PC-9 (cell line): ENCODE data around the gene ADAMTS13. TPM values are rescaled to one million over a fixed set of nuclear protein-coding genes. Genes with fewer than 3 reads are reported as not detected.

Experiments used
- BruUV-seq: library from RNA; stranded (reverse); fragments of 400-500 nt; replicated peaks from 2 replicates; lab custom pipeline; 2021; lab: Mats Ljungman, UMichigan
- CTCF ChIA-PET: fragments of 300-600 bp; sonication (Branson Sonifier 250); formaldehyde crosslinking; loops from one replicate; lab custom pipeline; 2022; ENCODE audit warnings: antibody characterized with exemption; lab: Charles Lee
- POLR2A ChIA-PET: fragments of 300-600 bp; sonication (Branson Sonifier 250); formaldehyde crosslinking; loops from one replicate; lab custom pipeline; 2022; ENCODE audit warnings: antibody characterized with exemption; ENCODE audit not compliant: unreplicated experiment; lab: Charles Lee
- DNase-seq, 2 experiments: peaks; one replicate each; pipeline versions ENCODE4 v3.0.0 to v3.0.0-alpha.2; 2015 to 2022; ENCODE audit warnings: mixed read lengths in 1 of 2
- H2AFZ ChIP-seq: fragments of 200-600 bp; sonication (generic); 2 replicates; pipeline ENCODE4 v1.8.1; 2017; ENCODE audit warnings: antibody characterized with exemption
- H3F3A ChIP-seq: fragments of 200-600 bp; sonication (generic); 2 replicates; pipeline ENCODE4 v1.8.1; 2017; ENCODE audit warnings: antibody characterized with exemption, mild to moderate bottlenecking, low read depth; ENCODE audit not compliant: insufficient read depth
- H3K27ac ChIP-seq: fragments of 200-600 bp; sonication (generic); 2 replicates; pipeline ENCODE4 v1.6.1; 2016; ENCODE audit warnings: mixed run types
- H3K27me3 ChIP-seq: fragments of 200-600 bp; sonication (generic); 2 replicates; pipeline ENCODE4 v1.6.1; 2016; ENCODE audit warnings: low read depth, mixed run types; ENCODE audit not compliant: insufficient read depth
- H3K36me3 ChIP-seq: fragments of 200-600 bp; sonication (generic); 2 replicates; pipeline ENCODE4 v1.6.1; 2016; ENCODE audit warnings: low read depth, mixed run types
- H3K4me1 ChIP-seq: fragments of 200-600 bp; sonication (generic); replicated peaks from 2 replicates; pipeline ENCODE4 v1.6.1; 2016; ENCODE audit warnings: mixed run types; ENCODE audit not compliant: insufficient read depth
- H3K4me2 ChIP-seq: fragments of 200-600 bp; sonication (generic); 2 replicates; pipeline ENCODE4 v1.6.1; 2017; ENCODE audit warnings: mixed run types
- H3K4me3 ChIP-seq: fragments of 200-600 bp; sonication (generic); 2 replicates; pipeline ENCODE4 v1.6.1; 2016; ENCODE audit warnings: mixed run types
- H3K79me2 ChIP-seq: fragments of 200-600 bp; sonication (generic); 2 replicates; pipeline ENCODE4 v1.6.1; 2017; ENCODE audit warnings: low read depth, mixed run types
- H3K9me2 ChIP-seq: fragments of 200-600 bp; sonication (generic); 2 replicates; pipeline ENCODE4 v1.8.1; 2017; ENCODE audit warnings: mild to moderate bottlenecking; ENCODE audit not compliant: insufficient read depth
- H3K9me3 ChIP-seq: fragments of 200-600 bp; sonication (generic); 2 replicates; pipeline ENCODE4 v1.8.1; 2016; ENCODE audit warnings: low read depth; ENCODE audit not compliant: insufficient read depth
- H4K20me1 ChIP-seq: fragments of 200-600 bp; sonication (generic); 2 replicates; pipeline ENCODE4 v1.8.1; 2017; ENCODE audit not compliant: insufficient read depth
- CTCF ChIP-seq: fragments of 200-600 bp; sonication (generic); conservative IDR thresholded peaks from 2 replicates; pipeline ENCODE4 v1.6.1; 2017; ENCODE audit warnings: mixed run types, antibody characterized with exemption, mild to moderate bottlenecking, moderate library complexity
- EZH2 ChIP-seq: fragments of 200-600 bp; sonication (generic); IDR thresholded peaks from 2 replicates; pipeline ENCODE4 v1.8.0; 2017; ENCODE audit warnings: antibody characterized with exemption, low read depth
- intact Hi-C: fragments of 100-400 bp; cut with micrococcal nuclease; formaldehyde crosslinking; loops from one replicate; pipeline ENCODE4 v1.10.0; 2022; ENCODE audit not compliant: unreplicated experiment
- total RNA-seq: library from RNA; stranded (reverse); gene quantifications from 2 replicates; pipeline ENCODE4 v1.2.3, GENCODE V29; 2021

The ADAMTS13 gene
- total RNA-seq, 1 experiment from 2014 or later: 7.1 TPM

DNA sequence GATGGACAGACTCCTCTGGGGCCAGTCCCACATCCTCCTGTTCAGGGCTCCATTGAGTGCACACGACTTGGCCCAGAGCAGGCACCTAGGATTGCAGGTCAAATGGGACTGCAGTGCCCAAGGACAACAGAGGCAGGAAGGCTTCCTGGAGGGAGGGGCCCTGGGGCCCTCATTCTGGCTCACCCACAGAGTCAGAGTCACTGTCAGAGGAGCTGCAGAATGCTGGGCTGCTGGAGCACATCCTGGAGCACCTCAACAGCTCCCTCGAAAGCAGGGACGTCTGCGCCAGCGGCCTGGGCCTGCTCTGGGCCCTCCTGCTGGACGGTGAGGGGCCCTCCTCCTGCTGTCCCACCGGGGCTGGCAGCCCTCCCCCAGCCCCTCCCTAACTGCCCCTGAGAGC is 19.5 kb upstream of the ADAMTS13 start:
- Histone ChIP-seq H3K4me3 (no peak overlapping the region), H3K9me3 (no peaks in the 10 kb centered on the region), H3K27ac (no peak overlapping the region), H3K36me3 (peaks cover 5% of the 10 kb centered on the region; the same call in 1 of the 2 replicates), H3K4me2 (no peak overlapping the region), H3K79me2 (no peaks in the 10 kb centered on the region), H3K4me1 (no peaks in the 10 kb centered on the region), H3F3A (no peaks in the 10 kb centered on the region; the same call in 1 of the 2 replicates), H2AFZ (no peak overlapping the region), H3K27me3 (0 out of 2 replicates have a peak, but pooled peaks cover 6% of the 10 kb centered on the region), H3K9me2 (no peaks in the 10 kb centered on the region), H4K20me1 (peaks cover 17% of the 10 kb centered on the region)
- ChIA-PET CTCF (interaction anchor here (0.5 kb wide), 1 partner anchor 217 kb away, joined by 5 read pairs; no protein-coding TSS in a partner anchor), POLR2A (no interaction called here)
- no peak for DNase-seq
- BruUV-seq: no TSS peak
- no peak for TF ChIP-seq EZH2
- no peak for TF ChIP-seq CTCF
- intact Hi-C loops: loop anchor here (5.0 kb wide), 1 partner anchor 65 kb away; the partner anchor contains the start of gene SURF6

DNA sequence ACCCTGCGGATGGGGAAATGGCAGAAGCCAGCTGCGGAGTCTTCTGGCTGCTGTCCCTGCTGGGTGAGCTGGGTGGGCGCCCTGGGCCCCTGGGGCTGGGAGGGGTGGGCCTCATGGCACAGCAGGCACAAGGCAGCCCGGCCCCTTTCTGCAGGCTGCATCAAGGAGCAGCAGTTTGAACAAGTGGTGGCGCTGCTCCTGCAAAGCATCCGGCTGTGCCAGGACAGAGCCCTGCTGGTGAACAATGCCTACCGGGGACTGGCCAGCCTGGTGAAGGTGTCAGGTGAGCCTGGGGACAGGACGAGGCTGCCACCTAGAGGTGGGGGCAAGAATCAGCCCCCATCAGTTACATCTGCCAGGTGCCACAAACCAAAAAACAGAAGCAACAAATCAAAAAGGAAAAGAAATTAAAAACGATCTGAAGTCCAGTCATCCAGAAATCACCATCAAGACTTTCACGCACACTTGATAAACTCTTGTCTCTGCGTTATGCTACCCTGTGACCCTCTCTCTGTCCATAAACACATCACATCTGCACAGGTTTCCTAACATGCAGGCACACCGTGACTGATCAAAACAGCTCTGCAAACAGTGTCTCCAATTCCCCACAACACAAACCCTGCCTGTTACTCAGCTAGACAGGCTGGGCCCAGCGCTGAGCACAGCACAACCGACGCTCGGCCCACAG is 18.3 kb upstream of the ADAMTS13 start:
- TF ChIP-seq CTCF (peak; percentile 81), EZH2 (no peak)
- H3K4me3 ChIP-seq: no peak overlapping the region
- H3K9me2 ChIP-seq: no peaks in the 10 kb centered on the region
- no TSS peak for BruUV-seq
- no peak overlapping the region for H3K27ac ChIP-seq
- DNase-seq: peak; percentile 61 to 80
- H3K4me2 ChIP-seq: no peak overlapping the region
- H2AFZ ChIP-seq: no peak overlapping the region
- H3K4me1 ChIP-seq: no peaks in the 10 kb centered on the region
- ChIA-PET POLR2A (interaction anchor here (0.6 kb wide), 1 partner anchor 1012 kb away, joined by 3 read pairs; no protein-coding TSS in a partner anchor), CTCF (interaction anchor here (0.6 to 0.7 kb wide), 2 partner anchors 57 to 128 kb away, joined by 3 to 4 read pairs; no protein-coding TSS in a partner anchor)
- no peaks in the 10 kb centered on the region for H3K27me3 ChIP-seq
- no peaks in the 10 kb centered on the region; the same call in 1 of the 2 replicates for H3F3A ChIP-seq
- no peaks in the 10 kb centered on the region for H3K9me3 ChIP-seq
- H3K79me2 ChIP-seq: no peaks in the 10 kb centered on the region
- intact Hi-C loops: loop anchor here (1.0 to 5.0 kb wide), 4 partner anchors 47 to 379 kb away; partner anchors contain the start of genes SURF1, SURF2 and SURF6
- peaks cover 5% of the 10 kb centered on the region; the same call in 1 of the 2 replicates for H3K36me3 ChIP-seq
- peaks cover 17% of the 10 kb centered on the region for H4K20me1 ChIP-seq

DNA sequence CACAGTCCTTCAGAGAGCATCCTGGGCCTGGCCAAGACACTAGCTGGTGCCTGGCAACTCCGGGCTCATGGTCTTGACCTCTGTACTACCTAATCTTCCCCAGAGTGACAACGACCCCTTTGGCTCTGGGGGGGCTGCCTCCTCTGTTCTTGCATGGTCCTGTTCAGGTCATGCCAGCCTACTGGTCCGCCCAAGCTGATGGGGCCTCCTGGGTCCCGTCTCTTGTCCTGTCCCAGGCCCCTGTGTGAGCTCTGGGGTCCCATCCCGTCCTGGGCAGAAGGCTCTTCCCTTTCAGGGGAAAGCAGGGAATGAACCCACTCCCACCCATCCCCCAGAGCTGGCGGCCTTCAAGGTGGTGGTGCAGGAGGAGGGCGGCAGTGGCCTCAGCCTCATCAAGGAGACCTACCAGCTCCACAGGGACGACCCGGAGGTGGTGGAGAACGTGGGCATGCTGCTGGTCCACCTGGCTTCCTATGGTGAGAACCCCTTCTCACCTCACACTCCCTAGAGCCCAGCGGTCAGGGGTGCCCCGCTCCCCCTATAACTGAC is 17.6 kb upstream of the ADAMTS13 start:
- H4K20me1 ChIP-seq: peaks cover 17% of the 10 kb centered on the region
- ChIA-PET POLR2A (no interaction called here), CTCF (interaction anchor here (0.7 to 1.0 kb wide), 2 partner anchors 76 to 128 kb away, joined by 4 to 5 read pairs; no protein-coding TSS in a partner anchor)
- no peak overlapping the region for H3K4me2 ChIP-seq
- TF ChIP-seq EZH2 (no peak), CTCF (no peak)
- H3K27me3 ChIP-seq: no peaks in the 10 kb centered on the region
- H3K27ac ChIP-seq: no peak overlapping the region
- H3K79me2 ChIP-seq: no peaks in the 10 kb centered on the region
- DNase-seq: no peak
- H3F3A ChIP-seq: no peaks in the 10 kb centered on the region; the same call in 1 of the 2 replicates
- H3K4me3 ChIP-seq: no peak overlapping the region
- H3K4me1 ChIP-seq: no peaks in the 10 kb centered on the region
- H2AFZ ChIP-seq: no peak overlapping the region
- H3K9me3 ChIP-seq: no peaks in the 10 kb centered on the region
- peaks cover 5% of the 10 kb centered on the region; the same call in 1 of the 2 replicates for H3K36me3 ChIP-seq
- BruUV-seq: no TSS peak
- no peaks in the 10 kb centered on the region for H3K9me2 ChIP-seq
- intact Hi-C loops: loop anchor here (1.0 to 5.0 kb wide), 4 partner anchors 48 to 380 kb away; partner anchors contain the start of genes SURF1, SURF2 and SURF6
